CD4-positive, alpha-beta T cell treated with Interleukin-2 at 100 ng/mL for 4 hours (primary cell): Measurements from ENCODE around the gene BCKDHB.
A peak's percentile ranks its signal among the peaks of the same experiment; 100 is the strongest.

Experiments used
- DNase-seq: peaks from one replicate; pipeline ENCODE4 v3.0.0-alpha.2; 2020; ENCODE audit warnings: low spot score

Gene BCKDHB

GRCh38 chr6:80151635-80152034 lies 45.2 kb downstream of the BCKDHB start:
- DNase-seq = no peak

- DNase-seq = no peak
These were observed 47.7 kb downstream of the BCKDHB start for GRCh38 chr6:80154160-80154559.

DNA sequence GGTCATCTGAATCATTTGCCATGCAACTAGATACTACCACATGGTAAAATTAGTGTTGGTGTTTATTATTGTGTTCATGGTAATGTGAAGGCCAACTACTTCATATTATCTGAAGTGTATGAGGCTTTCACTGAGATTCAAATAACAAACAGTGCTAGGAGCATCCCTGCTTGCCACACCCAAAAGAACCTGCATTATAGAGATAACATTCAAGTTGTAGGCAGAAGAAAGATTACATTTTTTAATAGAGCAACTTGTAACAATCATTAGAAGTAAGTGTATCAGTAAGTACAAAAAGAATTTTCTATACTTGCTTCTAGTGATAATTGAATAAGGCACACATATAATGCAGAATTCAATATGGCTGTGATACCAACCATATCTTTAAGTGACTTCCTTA lies 49.8 kb downstream of the BCKDHB start:
- no peak for DNase-seq

DNA sequence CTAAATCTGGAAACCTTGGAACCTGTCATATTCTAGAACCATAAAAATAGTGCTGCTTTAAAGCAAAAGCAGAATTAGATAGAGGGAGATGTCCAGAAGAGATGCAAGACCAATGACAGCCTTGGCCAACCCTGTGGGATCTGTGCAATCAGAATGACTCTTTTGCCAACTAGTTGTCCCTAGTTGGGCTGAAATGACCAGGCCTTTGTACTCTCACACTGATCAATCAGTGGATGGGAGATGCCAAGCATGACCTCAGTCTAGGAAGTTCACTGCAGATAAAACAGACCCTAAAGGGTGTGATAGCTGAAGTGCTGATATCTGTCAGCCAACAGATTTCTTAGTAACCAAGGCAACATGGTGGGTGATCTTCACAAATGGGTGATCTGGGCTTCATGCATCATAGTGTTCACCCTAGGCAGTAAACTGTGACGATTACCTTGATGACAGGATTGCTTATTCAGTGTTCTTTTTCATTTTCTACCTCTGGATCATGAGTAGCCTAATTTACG lies 52.1 kb downstream of the BCKDHB start:
- no peak for DNase-seq

DNA sequence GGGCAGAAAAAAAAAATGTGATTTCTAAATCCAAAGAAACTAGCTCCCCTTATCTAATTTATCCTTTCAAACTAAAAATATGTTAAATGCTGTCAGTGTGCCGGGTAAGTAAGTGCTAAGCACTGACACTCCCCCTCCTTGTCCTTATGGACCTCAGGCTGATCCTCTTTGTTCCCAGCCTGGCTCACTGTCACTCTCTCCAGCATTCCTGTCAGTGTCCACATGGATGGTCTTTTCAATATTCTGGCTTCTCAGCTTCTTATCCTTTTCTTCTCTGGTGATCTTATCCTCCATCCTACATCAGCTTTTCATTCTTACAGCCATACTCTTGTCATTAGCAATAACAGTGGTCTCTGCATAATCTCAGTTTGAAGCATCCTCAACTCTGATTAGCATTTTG lies 55.0 kb downstream of the BCKDHB start:
- DNase-seq = no peak

- peak; percentile 12 for DNase-seq
These were observed 57.3 kb downstream of the BCKDHB start for GRCh38 chr6:80163754-80164187.

GRCh38 chr6:80165143-80165542 lies 58.7 kb downstream of the BCKDHB start:
- peak; percentile 4 for DNase-seq

DNA sequence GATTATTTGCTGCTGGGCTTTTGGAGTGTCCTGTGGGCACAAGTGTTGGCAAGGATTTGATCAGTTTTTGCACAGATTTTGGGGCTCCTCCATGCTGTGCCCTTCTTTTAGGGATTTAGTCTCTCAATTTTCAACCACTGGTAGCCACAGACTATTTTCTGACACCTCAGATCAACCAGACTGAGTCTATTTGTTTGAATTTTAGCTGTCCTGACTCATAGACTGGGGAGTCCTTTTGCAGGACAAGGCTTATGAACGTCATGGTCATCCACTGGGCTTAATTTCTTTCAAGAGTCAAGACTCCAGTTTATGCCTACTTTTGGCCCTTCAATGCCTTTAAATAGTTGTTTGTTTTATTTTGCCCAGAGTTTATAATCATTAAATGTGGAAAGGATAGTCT lies 59.3 kb downstream of the BCKDHB start:
- no peak for DNase-seq

DNA sequence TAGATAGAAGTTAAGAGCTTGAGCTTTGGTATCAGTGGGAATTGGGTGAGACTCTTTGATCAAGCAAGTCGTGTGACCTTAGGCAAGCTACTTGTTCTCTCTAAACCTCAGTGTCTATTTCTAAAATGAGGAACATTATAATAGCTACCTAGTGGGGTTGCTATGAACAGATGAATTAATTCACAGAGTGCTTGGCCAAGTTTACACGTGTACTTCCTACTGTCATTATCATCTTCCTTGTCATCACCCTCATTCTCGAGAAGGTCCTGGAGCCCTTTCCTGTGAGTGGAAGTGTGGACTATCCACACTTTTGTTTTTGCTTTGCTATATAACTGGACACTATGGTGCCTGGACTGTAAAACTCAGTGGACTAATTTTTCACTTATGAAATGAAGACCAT lies 64.0 kb downstream of the BCKDHB start:
- DNase-seq = no peak

GRCh38 chr6:80173411-80173810 lies 66.9 kb downstream of the BCKDHB start:
- no peak for DNase-seq

DNA sequence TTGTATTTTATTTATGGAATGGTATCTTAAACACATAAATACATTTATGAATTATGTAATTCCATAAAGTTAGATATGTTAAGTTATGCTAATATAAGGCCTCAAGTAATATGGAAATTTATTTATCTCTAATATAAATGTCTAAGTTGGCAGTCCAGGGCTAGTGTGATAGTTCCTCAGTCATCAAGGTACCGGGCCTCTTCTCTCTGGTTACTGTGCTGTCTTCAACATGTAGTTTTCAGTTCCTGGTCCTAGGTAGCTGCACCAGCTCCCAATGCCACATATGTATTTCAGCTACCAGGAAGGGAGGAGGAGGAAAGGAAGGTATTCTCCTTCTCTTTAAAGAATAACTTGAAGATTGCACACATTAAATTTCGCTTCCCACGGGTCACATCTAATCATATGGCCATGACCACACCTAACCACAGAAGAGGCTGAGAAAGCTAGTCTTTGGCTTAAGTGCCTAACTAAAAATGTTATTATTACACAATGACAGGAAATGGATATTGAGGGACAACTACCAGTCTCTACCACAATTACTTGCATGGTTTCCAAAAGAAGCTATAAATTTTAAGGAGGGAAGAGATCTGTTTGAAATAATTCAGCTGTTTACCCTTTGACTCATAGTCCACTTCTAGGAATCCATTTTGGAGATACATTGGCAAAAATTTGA lies 68.6 kb downstream of the BCKDHB start:
- no peak for DNase-seq

DNA sequence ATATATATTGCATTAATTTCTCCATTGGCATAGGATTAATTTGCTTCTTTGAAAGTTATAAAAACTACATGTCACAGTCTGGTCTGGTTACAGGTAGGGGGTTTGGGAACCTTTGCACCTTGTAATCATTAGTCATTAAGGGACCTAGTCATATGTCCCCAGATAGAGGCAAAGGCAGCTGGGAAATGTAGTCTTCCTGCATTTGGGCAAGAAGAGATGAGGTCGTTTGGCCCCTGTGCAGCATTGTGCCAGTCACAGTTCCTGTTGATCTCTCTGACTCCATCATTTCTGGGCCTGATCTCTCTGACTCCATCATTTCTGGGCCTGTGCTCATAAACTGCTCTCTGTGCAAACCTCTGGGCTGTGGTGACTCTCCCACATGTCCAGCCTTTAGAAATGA lies 73.2 kb downstream of the BCKDHB start:
- DNase-seq = no peak

DNA sequence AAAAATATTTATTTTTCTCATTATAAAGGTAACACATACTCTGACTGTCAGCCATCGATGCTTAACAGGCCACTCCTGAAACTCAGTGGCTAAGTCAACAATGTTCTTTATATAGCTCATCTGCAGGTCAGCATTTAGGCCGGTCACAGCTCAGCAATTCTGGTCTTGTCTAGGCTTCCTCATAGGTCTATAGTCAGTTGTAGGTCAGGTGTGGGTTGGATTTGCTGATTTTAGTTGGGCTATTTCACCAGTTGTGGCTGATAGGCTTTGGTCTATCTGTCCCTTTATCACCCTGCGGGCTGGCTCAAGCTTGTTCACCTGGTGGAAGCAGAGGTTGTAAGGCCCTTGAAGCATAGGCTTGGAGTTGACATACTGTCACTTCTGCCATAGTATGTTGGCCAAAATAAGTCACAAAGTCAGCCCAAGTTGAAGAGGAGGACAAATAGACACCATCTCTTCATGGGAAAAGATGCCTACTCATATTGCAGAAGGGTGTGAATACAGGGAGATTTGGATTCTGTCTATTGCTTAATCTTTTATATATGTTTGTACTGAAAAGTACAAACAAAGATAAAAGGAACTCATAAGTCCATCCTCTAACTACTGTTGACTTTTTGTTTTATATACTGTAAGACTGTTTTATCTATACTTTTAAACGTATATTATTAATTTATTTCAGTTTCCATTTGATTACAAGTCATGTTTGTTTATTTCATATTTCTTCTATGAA lies 75.0 kb downstream of the BCKDHB start:
- no peak for DNase-seq

GRCh38 chr6:80182308-80182707 lies 75.8 kb downstream of the BCKDHB start:
- no peak for DNase-seq

- DNase-seq = no peak
These were observed 76.7 kb downstream of the BCKDHB start for GRCh38 chr6:80183019-80183795.

DNA sequence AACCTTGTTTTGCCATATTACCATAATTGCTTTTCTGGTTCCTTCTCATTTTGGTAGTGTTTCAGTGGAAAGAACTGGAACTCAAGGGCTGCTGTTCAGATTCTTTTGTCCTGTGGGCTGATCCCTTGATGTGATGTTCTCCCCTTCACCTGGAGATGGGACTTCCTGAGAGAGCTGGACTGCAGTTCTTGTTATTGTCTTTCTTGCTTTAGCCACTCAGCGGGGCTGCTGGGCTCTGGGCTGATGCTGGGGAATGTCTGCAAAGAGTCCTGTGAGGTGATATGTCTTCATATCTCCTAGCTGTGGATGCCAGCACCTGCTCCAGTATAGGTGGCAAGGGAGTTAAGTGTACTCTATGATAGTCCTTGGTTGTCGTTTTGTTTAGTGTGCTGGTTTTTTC lies 79.0 kb downstream of the BCKDHB start:
- no peak for DNase-seq

DNA sequence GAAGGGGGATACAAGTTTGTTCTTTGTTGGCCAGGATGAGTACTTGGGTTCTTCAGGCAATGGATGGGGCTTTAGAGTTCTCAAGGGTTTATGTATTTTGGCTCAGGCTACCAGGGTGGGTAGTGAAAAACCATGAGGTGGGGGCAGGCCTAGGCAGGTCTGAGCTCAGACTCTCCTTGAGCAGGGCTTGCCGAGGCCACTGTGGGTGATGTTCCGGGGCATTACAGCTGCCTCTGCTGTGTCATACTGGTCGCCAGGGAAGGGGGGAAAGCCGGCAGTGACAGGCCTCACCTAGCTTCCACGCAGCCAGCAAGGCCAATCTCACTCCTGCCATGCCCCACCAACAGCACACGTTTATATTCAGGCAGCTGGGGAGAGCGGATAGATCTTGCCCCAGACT lies 79.6 kb downstream of the BCKDHB start:
- no peak for DNase-seq

DNA sequence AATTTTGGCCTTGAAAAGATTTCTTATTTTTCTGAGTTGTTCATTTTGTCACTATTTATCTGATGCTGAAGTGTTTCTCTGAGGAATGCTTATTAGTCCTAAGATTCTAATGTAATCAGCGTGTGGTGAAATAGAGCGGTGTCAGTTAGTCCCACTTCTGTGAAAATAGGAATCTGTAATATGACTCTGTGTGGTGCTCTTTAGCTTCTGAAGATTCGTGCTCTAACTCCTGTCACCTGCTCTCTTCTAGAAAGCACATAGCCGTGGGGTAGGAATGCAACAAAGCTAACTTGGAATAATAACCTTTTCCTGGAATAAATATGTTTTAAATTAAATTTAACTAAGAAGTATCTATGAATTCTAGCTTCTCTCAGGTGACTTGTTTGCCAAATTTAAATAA lies 90.4 kb downstream of the BCKDHB start:
- DNase-seq = no peak

DNA sequence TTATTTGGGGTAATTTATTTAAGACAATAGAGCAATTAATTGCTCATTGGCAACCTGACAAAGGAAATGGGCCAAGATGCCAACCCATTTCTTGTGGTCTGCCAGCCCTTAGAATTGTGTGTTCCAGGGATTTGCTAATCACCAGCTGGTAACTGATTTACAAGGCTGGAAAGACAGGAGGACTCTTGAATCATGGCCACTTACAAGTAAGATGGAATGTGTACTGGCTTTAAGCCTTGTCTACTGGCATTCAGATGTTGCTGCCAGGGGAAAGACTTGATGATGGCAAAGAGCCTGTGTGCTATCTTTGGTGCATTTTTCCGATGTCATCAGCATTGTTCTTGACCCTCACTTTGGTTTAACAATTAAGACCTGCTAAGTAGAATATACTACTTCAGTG lies 91.0 kb downstream of the BCKDHB start:
- no peak for DNase-seq

GRCh38 chr6:80197986-80198385 lies 91.5 kb downstream of the BCKDHB start:
- no peak for DNase-seq

DNA sequence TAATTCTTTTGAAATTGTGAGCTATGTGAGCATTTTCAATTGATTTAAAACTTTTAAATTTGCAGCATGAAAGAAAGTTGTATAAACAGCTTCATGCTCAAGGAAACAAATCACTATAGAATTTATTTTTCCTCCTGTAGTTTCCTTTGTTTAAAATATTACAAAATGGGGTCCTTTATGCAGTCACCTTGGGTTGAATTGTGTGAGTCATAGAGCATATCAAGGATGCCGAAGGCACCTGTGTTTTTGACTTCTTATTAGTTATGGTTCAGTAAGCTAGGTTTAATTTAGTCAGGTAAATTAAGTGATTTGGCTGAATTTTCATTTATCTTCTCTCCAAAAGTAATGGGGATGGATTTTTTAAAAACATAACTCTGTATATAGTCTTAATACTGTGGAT lies 96.8 kb downstream of the BCKDHB start:
- no peak for DNase-seq

GRCh38 chr6:80205404-80205803 lies 98.9 kb downstream of the BCKDHB start:
- DNase-seq = no peak

DNA sequence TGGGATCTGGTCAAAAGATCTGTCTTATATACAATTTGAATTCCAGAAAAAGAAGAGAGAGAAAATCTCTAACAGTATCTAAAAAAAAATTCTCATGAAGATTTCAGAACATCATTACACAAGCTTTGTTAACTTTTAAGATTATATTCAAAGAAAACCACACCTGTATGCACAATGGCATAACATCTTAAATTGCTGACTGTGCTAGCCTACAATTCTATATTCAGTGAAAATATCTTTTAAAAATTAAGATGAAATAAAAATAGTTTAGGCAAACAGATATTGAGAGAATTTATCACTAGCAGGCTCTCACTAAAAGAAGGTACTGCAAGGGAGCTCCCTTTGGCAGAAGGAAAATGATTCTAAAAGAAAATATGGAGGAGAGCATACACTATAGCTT lies 100.3 kb downstream of the BCKDHB start:
- no peak for DNase-seq
